T-helper 1 cell treated with Interleukin-12 subunit alpha and Interleukin-12 subunit beta and Interleukin-4 antibody, amounts not matched to agents 30 μg/mL and 1 μg/mL, for 36 hours (primary cell): ENCODE results near the gene INO80.
A peak's percentile ranks its signal among the peaks of the same experiment; 100 is the strongest.
"Not testable (repeated sequence)": the region's sequence is repeated elsewhere in the genome, so short reads cannot be mapped to it uniquely, and the experiment has no call there.

Source experiments
- H3K27ac Mint-ChIP-seq: one replicate; pipeline ENCODE4 v1.8.0; 2021; ENCODE audit warnings: mild to moderate bottlenecking, mixed read lengths
- H3K27me3 Mint-ChIP-seq: one replicate; pipeline ENCODE4 v1.8.0; 2021; ENCODE audit warnings: low read depth, mixed read lengths
- H3K36me3 Mint-ChIP-seq: one replicate; pipeline ENCODE4 v1.8.0; 2021; ENCODE audit warnings: low read depth, mixed read lengths
- H3K4me1 Mint-ChIP-seq: one replicate; pipeline ENCODE4 v1.8.0; 2021; ENCODE audit warnings: low read depth, mixed read lengths
- H3K4me3 Mint-ChIP-seq: one replicate; pipeline ENCODE4 v1.8.0; 2021; ENCODE audit warnings: mild to moderate bottlenecking, moderate library complexity, mixed read lengths
- H3K9me3 Mint-ChIP-seq: one replicate; pipeline ENCODE4 v1.8.0; 2021; ENCODE audit warnings: mixed read lengths

Gene INO80

GRCh38 chr15:41096178-41096577, 19.9 kb downstream of the INO80 start:
- H3K27ac Mint-ChIP-seq, result no peak overlapping the region
- H3K27me3 Mint-ChIP-seq, result no peaks in the 10 kb centered on the region
- no peak overlapping the region for H3K4me3 Mint-ChIP-seq
- peaks cover 4% of the 10 kb centered on the region for H3K4me1 Mint-ChIP-seq
- peaks cover 33% of the 10 kb centered on the region for H3K36me3 Mint-ChIP-seq
- no peaks in the 10 kb centered on the region for H3K9me3 Mint-ChIP-seq

- no peak overlapping the region for H3K27ac Mint-ChIP-seq
Observed at GRCh38 chr15:41085029-41085428, 31.1 kb downstream of the INO80 start.

GRCh38 chr15:41080144-41080543, 35.9 kb downstream of the INO80 start:
- Mint-ChIP-seq H3K4me1 (peaks cover 7% of the 10 kb centered on the region), H3K4me3 (no peak overlapping the region), H3K36me3 (peaks cover 42% of the 10 kb centered on the region), H3K9me3 (no peaks in the 10 kb centered on the region), H3K27ac (peak overlapping the region; percentile 26), H3K27me3 (no peaks in the 10 kb centered on the region)

More at GRCh38 chr15:41085029-41085428, 31.1 kb downstream of the INO80 start:
- Mint-ChIP-seq H3K27me3 (no peaks in the 10 kb centered on the region), H3K36me3 (peaks cover 39% of the 10 kb centered on the region), H3K4me1 (peaks cover 22% of the 10 kb centered on the region), H3K4me3 (no peak overlapping the region), H3K9me3 (no peaks in the 10 kb centered on the region)

DNA sequence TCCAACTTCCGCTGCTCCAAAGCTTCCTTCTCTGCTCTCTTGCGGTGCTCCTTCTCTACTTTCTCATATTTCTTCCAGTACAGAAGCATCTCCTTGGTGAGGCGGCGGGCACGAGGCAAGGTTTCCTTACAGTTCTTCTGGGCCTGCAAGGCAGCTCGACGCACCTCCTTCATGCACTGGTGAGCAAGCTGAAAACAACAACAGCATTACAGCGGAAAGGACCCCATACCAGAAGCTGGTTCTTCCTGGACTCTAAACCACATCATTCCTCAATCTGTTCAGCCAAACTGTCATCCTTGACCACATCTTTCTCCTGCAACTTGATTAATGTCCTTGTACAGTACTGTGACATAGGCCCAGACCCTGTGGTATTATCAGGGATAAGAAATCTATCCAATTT, 36.4 kb downstream of the INO80 start:
- Mint-ChIP-seq H3K27ac (no peak overlapping the region), H3K4me1 (peaks cover 7% of the 10 kb centered on the region), H3K4me3 (no peak overlapping the region), H3K9me3 (no peaks in the 10 kb centered on the region), H3K27me3 (no peaks in the 10 kb centered on the region), H3K36me3 (peaks cover 42% of the 10 kb centered on the region)

- H3K9me3 Mint-ChIP-seq, H3K27ac Mint-ChIP-seq: not testable (repeated sequence)
- H3K36me3 Mint-ChIP-seq, result peaks cover 41% of the 10 kb centered on the region
Observed at GRCh38 chr15:41078879-41079278, 37.2 kb downstream of the INO80 start.

DNA sequence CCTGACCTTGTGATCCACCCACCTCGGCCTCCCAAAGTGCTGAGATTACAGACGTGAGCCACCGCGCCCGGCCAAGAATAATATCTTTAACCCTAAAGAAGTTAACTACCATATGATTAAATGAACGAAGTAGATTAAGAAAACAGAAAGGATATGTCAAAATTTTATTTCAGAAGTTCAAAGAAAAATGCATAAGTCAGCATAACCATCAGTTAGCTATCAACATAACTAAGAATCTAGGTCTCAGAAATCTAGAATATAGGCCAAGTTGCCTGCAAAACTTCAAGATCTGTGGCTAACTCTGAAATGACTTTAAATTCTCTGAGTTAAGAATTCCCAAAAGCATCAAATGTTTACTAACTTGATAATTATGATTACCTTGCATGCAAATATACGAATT, 38.0 kb downstream of the INO80 start:
- Mint-ChIP-seq H3K4me1 (peaks cover 7% of the 10 kb centered on the region), H3K4me3 (no peak overlapping the region), H3K27ac (no peak overlapping the region), H3K9me3 (no peaks in the 10 kb centered on the region), H3K36me3 (peaks cover 43% of the 10 kb centered on the region), H3K27me3 (no peaks in the 10 kb centered on the region)

More at GRCh38 chr15:41078879-41079278, 37.2 kb downstream of the INO80 start:
- not testable (repeated sequence) for H3K4me3 Mint-ChIP-seq, H3K27me3 Mint-ChIP-seq, H3K4me1 Mint-ChIP-seq

DNA sequence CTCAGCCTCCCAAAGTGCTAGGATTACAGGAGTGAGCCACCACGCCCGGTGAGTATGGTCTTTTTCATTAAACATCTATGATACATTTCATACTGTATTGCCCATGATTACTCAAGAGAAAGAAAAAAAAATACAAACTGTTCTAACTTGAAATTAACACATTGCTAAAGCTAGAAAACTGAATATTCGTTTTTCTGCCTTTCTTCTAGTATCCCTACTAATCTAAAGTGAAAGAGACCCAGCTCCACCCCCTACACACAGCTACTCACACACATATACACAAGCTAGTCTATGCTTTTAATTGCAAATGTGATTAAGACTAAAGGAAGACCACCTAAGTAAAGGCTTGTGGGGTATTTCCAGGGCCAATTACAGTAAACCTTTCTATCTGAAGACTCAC, 43.1 kb downstream of the INO80 start:
- Mint-ChIP-seq H3K4me3 (no peak overlapping the region), H3K27ac (no peak overlapping the region), H3K27me3 (no peaks in the 10 kb centered on the region), H3K36me3 (peaks cover 47% of the 10 kb centered on the region), H3K4me1 (no peaks in the 10 kb centered on the region), H3K9me3 (no peaks in the 10 kb centered on the region)

GRCh38 chr15:41072013-41072412, 44.1 kb downstream of the INO80 start:
- H3K4me3 Mint-ChIP-seq, result no peak overlapping the region
- no peak overlapping the region for H3K27ac Mint-ChIP-seq
- H3K36me3 Mint-ChIP-seq, result peaks cover 48% of the 10 kb centered on the region
- H3K4me1 Mint-ChIP-seq, result no peaks in the 10 kb centered on the region
- no peaks in the 10 kb centered on the region for H3K27me3 Mint-ChIP-seq
- no peaks in the 10 kb centered on the region for H3K9me3 Mint-ChIP-seq

DNA sequence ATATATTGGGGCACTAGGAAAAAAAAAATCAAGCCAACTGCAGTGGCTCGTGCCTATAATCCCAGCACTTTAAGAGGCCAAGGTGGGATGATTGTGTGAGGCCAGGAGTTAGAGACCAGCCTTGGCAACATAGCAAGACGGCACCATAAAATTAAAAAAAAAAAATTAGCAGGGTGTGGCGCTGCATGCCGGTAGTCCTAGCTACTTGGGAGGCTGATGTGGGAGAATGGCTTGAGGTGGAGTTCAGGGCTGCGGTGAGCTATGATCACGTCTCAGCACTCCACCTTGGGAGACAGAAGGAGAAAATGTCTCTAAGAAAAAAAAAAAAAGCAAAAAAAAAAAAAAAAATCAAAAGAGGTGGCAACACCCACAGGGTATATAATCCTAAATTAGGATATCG, 49.6 kb downstream of the INO80 start:
- H3K27me3 Mint-ChIP-seq, result no peaks in the 10 kb centered on the region
- peaks cover 58% of the 10 kb centered on the region for H3K36me3 Mint-ChIP-seq
- H3K9me3 Mint-ChIP-seq, result peaks cover 6% of the 10 kb centered on the region
- H3K4me1 Mint-ChIP-seq, result no peaks in the 10 kb centered on the region
- no peak overlapping the region for H3K27ac Mint-ChIP-seq
- no peak overlapping the region for H3K4me3 Mint-ChIP-seq

GRCh38 chr15:41061667-41062066, 54.4 kb downstream of the INO80 start:
- peaks cover 11% of the 10 kb centered on the region for H3K9me3 Mint-ChIP-seq

DNA sequence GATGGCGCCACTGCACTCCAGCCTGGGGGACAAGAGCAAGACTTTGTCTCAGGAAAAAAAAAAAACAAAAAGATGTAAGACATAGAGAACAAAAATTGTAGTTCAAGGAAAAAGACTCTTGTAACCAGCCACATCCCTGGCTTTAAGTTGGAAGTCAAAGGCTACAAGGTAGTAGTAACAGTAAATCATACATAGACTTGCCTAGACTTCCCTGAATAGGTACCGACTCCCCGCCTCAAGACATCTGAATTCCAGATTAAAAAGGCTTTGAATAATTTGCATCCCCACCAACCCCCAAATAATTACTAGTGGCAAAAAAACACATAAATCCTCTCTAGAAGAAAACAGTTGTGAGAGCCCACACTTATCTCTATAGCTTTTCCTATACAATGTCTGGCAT, 55.6 kb downstream of the INO80 start:
- Mint-ChIP-seq H3K27ac (no peak overlapping the region), H3K27me3 (no peaks in the 10 kb centered on the region), H3K36me3 (peaks cover 65% of the 10 kb centered on the region), H3K4me1 (no peaks in the 10 kb centered on the region), H3K4me3 (no peak overlapping the region), H3K9me3 (peaks cover 11% of the 10 kb centered on the region)

More at GRCh38 chr15:41061667-41062066, 54.4 kb downstream of the INO80 start:
- Mint-ChIP-seq H3K27me3 (no peaks in the 10 kb centered on the region), H3K36me3 (peaks cover 61% of the 10 kb centered on the region), H3K4me3 (no peak overlapping the region), H3K4me1 (no peaks in the 10 kb centered on the region), H3K27ac (no peak overlapping the region)

- no peaks in the 10 kb centered on the region for H3K27me3 Mint-ChIP-seq
- H3K27ac Mint-ChIP-seq, result no peak overlapping the region
- no peaks in the 10 kb centered on the region for H3K4me1 Mint-ChIP-seq
- peaks cover 62% of the 10 kb centered on the region for H3K36me3 Mint-ChIP-seq
- H3K9me3 Mint-ChIP-seq, result peaks cover 7% of the 10 kb centered on the region
- H3K4me3 Mint-ChIP-seq, result no peak overlapping the region
Observed at GRCh38 chr15:41056810-41057209, 59.3 kb downstream of the INO80 start.

GRCh38 chr15:41055706-41056105, 60.4 kb downstream of the INO80 start:
- peaks cover 62% of the 10 kb centered on the region for H3K36me3 Mint-ChIP-seq
- no peaks in the 10 kb centered on the region for H3K27me3 Mint-ChIP-seq

GRCh38 chr15:41051139-41051538, 64.9 kb downstream of the INO80 start:
- H3K4me3 Mint-ChIP-seq, result no peak overlapping the region
- no peaks in the 10 kb centered on the region for H3K27me3 Mint-ChIP-seq
- H3K9me3 Mint-ChIP-seq, result no peaks in the 10 kb centered on the region
- H3K4me1 Mint-ChIP-seq, result peaks cover 1% of the 10 kb centered on the region
- peaks cover 53% of the 10 kb centered on the region for H3K36me3 Mint-ChIP-seq
- H3K27ac Mint-ChIP-seq, result no peak overlapping the region

More at GRCh38 chr15:41055706-41056105, 60.4 kb downstream of the INO80 start:
- H3K4me3 Mint-ChIP-seq, result no peak overlapping the region
- H3K27ac Mint-ChIP-seq, result no peak overlapping the region
- H3K4me1 Mint-ChIP-seq, result no peaks in the 10 kb centered on the region
- peaks cover 3% of the 10 kb centered on the region for H3K9me3 Mint-ChIP-seq

DNA sequence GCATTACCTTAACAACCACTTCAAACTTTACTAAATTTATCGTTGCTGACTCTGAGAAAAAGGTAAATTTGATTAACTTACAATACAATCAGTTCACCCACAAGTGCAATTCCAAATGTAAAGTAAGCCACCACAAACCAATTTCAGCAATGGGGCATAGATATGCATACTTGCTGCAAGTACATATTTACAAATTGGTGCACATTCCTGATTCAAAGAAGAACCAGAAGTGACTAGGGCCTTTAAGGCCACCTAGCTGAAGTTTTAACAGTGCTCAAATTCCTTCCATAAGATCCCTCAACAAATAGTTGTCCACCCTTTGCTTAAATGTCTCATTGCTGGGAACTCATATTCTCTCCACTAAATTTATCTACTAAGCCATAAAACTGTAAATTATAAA, 67.2 kb downstream of the INO80 start:
- Mint-ChIP-seq H3K9me3 (no peaks in the 10 kb centered on the region), H3K27me3 (no peaks in the 10 kb centered on the region), H3K36me3 (peaks cover 51% of the 10 kb centered on the region), H3K4me1 (peaks cover 1% of the 10 kb centered on the region), H3K4me3 (no peak overlapping the region), H3K27ac (no peak overlapping the region)

- H3K4me1 Mint-ChIP-seq, result peaks cover 1% of the 10 kb centered on the region
- no peaks in the 10 kb centered on the region for H3K27me3 Mint-ChIP-seq
- peaks cover 51% of the 10 kb centered on the region for H3K36me3 Mint-ChIP-seq
- no peak overlapping the region for H3K4me3 Mint-ChIP-seq
- H3K9me3 Mint-ChIP-seq, result no peaks in the 10 kb centered on the region
- no peak overlapping the region for H3K27ac Mint-ChIP-seq
Observed at GRCh38 chr15:41048397-41048796, 67.7 kb downstream of the INO80 start.
